ENCODE data around the gene SAFB. TPM values are rescaled to one million over a fixed set of nuclear protein-coding genes. Genes with fewer than 3 reads are reported as not detected.

SAFB gene
- total and polyA plus RNA-seq, 2 of the 4 experiments (the other 2 are of a cell fraction): 18.5 to 41.2 TPM

- TF ChIP-seq CEBPB (IDR thresholded peaks at IDR 0.05; ENCODE audit: low read depth, low read length) (no peak), ELK1 (IDR thresholded peaks at IDR 0.05; ENCODE audit: borderline replicate concordance, low read depth, low read length) (no peak), SMC3 (IDR thresholded peaks at IDR 0.05; ENCODE audit: low read depth, low read length) (no peak), MXI1 (IDR thresholded peaks at IDR 0.05; ENCODE audit: borderline replicate concordance, low read depth, low read length) (no peak), RCOR1 (IDR thresholded peaks at IDR 0.05; ENCODE audit: insufficient replicate concordance, low read length) (no peak), MAFK (IDR thresholded peaks at IDR 0.05; ENCODE audit: low read depth, low read length) (no peak), POLR2A (IDR thresholded peaks at IDR 0.05; ENCODE audit: low read depth, low read length) (no peak), USF2 (IDR thresholded peaks at IDR 0.05; ENCODE audit: low read depth, low read length) (no peak), FOS (IDR thresholded peaks at IDR 0.05; ENCODE audit: low read depth, low read length) (no peak), CHD1 (IDR thresholded peaks at IDR 0.05; ENCODE audit: low read depth, low read length) (no peak), NFE2L2 (IDR thresholded peaks at IDR 0.05; ENCODE audit: low read depth, low read length) (no peak), RAD21 (IDR thresholded peaks at IDR 0.05; ENCODE audit: low read length) (no peak)
- H3K9me1 ChIP-seq (ENCODE audit: insufficient read depth, low read length): 0 out of 2 replicates have a peak, but pooled peaks cover 3% of the 10 kb centered on the region
- in situ Hi-C loops (cut with MboI; ENCODE audit: low sequenced_read_pairs): no loop called here
- peaks cover 26% of the 10 kb centered on the region for H4K20me1 ChIP-seq (ENCODE audit: insufficient read depth, low read length)
- H3K4ac ChIP-seq (ENCODE audit: low read depth, low read length): no peak overlapping the region
- H3K14ac ChIP-seq (replicated peaks; ENCODE audit: low read depth, low read length): no peak overlapping the region
- peaks cover 57% of the 10 kb centered on the region for H3K36me3 ChIP-seq (ENCODE audit: control insufficient read depth, insufficient read depth, low read length)
- H3K27ac ChIP-seq (ENCODE audit: insufficient read depth, low read length): no peak overlapping the region
- H2AFZ ChIP-seq (replicated peaks; ENCODE audit: low read length, poor library complexity): no peak overlapping the region
- DNase-seq (no peak), ATAC-seq (ENCODE audit: low read depth) (no peak)
- H3K79me1 ChIP-seq (ENCODE audit: low read depth in 1 of 2, low read length in 2 of 2): peaks cover 24 to 43% of the 10 kb centered on the region in 2 experiments
- H3K9ac ChIP-seq (ENCODE audit: low read depth, low read length): no peak overlapping the region
- H4K8ac ChIP-seq (ENCODE audit: low read depth in 2 of 2, low read length in 2 of 2): no peak overlapping the region
- H3K18ac ChIP-seq (ENCODE audit: low read depth, low read length): no peak overlapping the region
- H3K9me3 ChIP-seq (ENCODE audit: control insufficient read depth, insufficient read depth, low read length): no peaks in the 10 kb centered on the region
- H4K5ac ChIP-seq (ENCODE audit: low read depth, low read length): no peak overlapping the region
- no peak overlapping the region for H3K23ac ChIP-seq (ENCODE audit: low read depth, low read length)
- ChIA-PET CTCF (interaction anchor here (0.6 kb wide), 1 partner anchor 82 kb away, joined by 3 read pairs; no protein-coding TSS in a partner anchor), POLR2A (ENCODE audit: unreplicated experiment) (no interaction called here)
- H3K4me1 ChIP-seq (ENCODE audit: control insufficient read depth, insufficient read depth, low read length): no peaks in the 10 kb centered on the region
- H3K56ac ChIP-seq (ENCODE audit: extremely low read depth, insufficient read depth, low read length): no peak overlapping the region
- H2AK9ac ChIP-seq (replicated peaks; ENCODE audit: low read depth, low read length, poor library complexity): no peak overlapping the region
- no peak overlapping the region for H2BK120ac ChIP-seq (ENCODE audit: low read depth, low read length)
- H3K27me3 ChIP-seq (ENCODE audit: control insufficient read depth, insufficient read depth, low read length): no peaks in the 10 kb centered on the region
- dilution Hi-C loops (cut with HindIII; ENCODE audit: low sequenced_read_pairs, unreplicated experiment): no loop called here
- WGBS, 2 experiments (ENCODE audit: extremely low coverage in 2 of 2, insufficient read length in 1 of 2): 96% methylated on average over 8 of the region's 16 CpGs; no CpG with 5 or more reads in 1 of the 2 experiments
- no peak overlapping the region for H2AK5ac ChIP-seq (ENCODE audit: low read depth, low read length)
- H3K4me3 ChIP-seq (ENCODE audit: insufficient read depth, low read depth, low read length): no peak overlapping the region
- no peak overlapping the region for H2BK20ac ChIP-seq (ENCODE audit: low read depth, low read length)
- no TSS peak for BruUV-seq (replicated peaks)
- no peak overlapping the region for H3K4me2 ChIP-seq (ENCODE audit: low read depth, low read length)
- no peak overlapping the region for H4K91ac ChIP-seq (ENCODE audit: insufficient read depth, low read depth, low read length)
- H2BK5ac ChIP-seq (ENCODE audit: low read depth, low read length, poor library complexity, severe bottlenecking): no peak overlapping the region
- H2BK15ac ChIP-seq (ENCODE audit: low read depth, low read length): no peak overlapping the region
- intact Hi-C loops (cut with micrococcal nuclease): no loop called here
Observed at GRCh38 chr19:5607318-5608275, 15.3 kb upstream of the SAFB start.
